B cell (primary cell): Measurements from ENCODE around the gene IGFN1. TPM values are rescaled to one million over a fixed set of nuclear protein-coding genes. Genes with fewer than 3 reads are reported as not detected.

Experiments
- ATAC-seq: fragments of 200-7000 bp; cut with Tn5 transposase; one replicate; pipeline ENCODE4 v1.10.0; 2021; ENCODE audit warnings: low read depth, mild to moderate bottlenecking, moderate number of reproducible peaks, moderate library complexity
- CTCF ChIA-PET: fragments of 350-600 bp; sonication (Branson Sonifier 250); formaldehyde crosslinking; loops from one replicate; lab custom pipeline; 2021; ENCODE audit warnings: antibody characterized with exemption, inconsistent platforms; lab: Charles Lee
- POLR2A ChIA-PET: fragments of 350-600 bp; sonication (Branson Sonifier 250); formaldehyde crosslinking; loops from one replicate; lab custom pipeline; 2021; ENCODE audit warnings: antibody characterized with exemption; lab: Charles Lee
- DNase-seq: peaks from one replicate; pipeline ENCODE4 v3.0.0; 2013
- H2AFZ ChIP-seq: 2 replicates; pipeline ENCODE4 v1.6.1; 2012; ENCODE audit warnings: mild to moderate bottlenecking, low read depth, low read length; ENCODE audit not compliant: insufficient read depth, poor library complexity, severe bottlenecking
- H3K27ac ChIP-seq, 2 donors: 1 replicate in 1 of 2; 2 replicates in 1 of 2; pipeline ENCODE4 v1.5.1; 2012 to 2013; ENCODE audit warnings: low read length in 2 of 2, mild to moderate bottlenecking in 2 of 2, moderate library complexity in 1 of 2
- H3K27me3 ChIP-seq, 4 experiments: fragments of 200-600 bp in 1 of 4; sonication (generic) in 1 of 4; replicated peaks in 1 of 4; 1 replicate in 2 of 4; 2 replicates in 2 of 4; pipeline versions ENCODE4 v1.6.1 to v1.7.0; 2013 to 2016; ENCODE audit warnings: low read length in 3 of 4, mild to moderate bottlenecking in 2 of 4, mixed read lengths in 1 of 4, moderate library complexity in 1 of 4; ENCODE audit not compliant: insufficient read depth in 4 of 4, control insufficient read depth in 3 of 4; ENCODE audit errors: control extremely low read depth in 1 of 4
- H3K36me3 ChIP-seq, 2 experiments: replicated peaks in 1 of 2; 1 replicate in 1 of 2; 2 replicates in 1 of 2; pipeline versions ENCODE4 v1.6.1 to v1.7.1; 2013; ENCODE audit warnings: low read length in 1 of 2; ENCODE audit not compliant: insufficient read depth in 2 of 2, control insufficient read depth in 1 of 2; ENCODE audit errors: control extremely low read depth in 1 of 2, extremely low read depth in 1 of 2
- H3K4me1 ChIP-seq, 2 donors: fragments of 200-600 bp in 1 of 2; sonication (generic) in 1 of 2; 1 replicate in 1 of 2; 2 replicates in 1 of 2; pipeline versions ENCODE4 v1.5.1 to v1.6.1; 2013 to 2017; ENCODE audit warnings: low read length in 2 of 2; ENCODE audit not compliant: control insufficient read depth in 2 of 2, insufficient read depth in 2 of 2
- H3K4me2 ChIP-seq: replicated peaks from 2 replicates; pipeline ENCODE3; 2012; ENCODE audit warnings: mild to moderate bottlenecking, low read depth, low read length; ENCODE audit not compliant: poor library complexity, severe bottlenecking
- H3K4me3 ChIP-seq, 5 experiments: fragments of 200-600 bp in 1 of 5; sonication (generic) in 1 of 5; 1 replicate in 3 of 5; 2 replicates in 2 of 5; pipeline versions ENCODE4 v1.5.1 to v1.7.0; 2011 to 2016; ENCODE audit warnings: low read length in 4 of 5, mild to moderate bottlenecking in 4 of 5, low read depth in 2 of 5, control low read depth in 1 of 5, moderate library complexity in 1 of 5; ENCODE audit not compliant: insufficient read depth in 1 of 5; ENCODE audit errors: control extremely low read depth in 1 of 5, extremely low read depth in 1 of 5
- H3K79me2 ChIP-seq: fragments of 200-600 bp; sonication (generic); one replicate; pipeline ENCODE4 v1.6.0; 2016; ENCODE audit warnings: low read length; ENCODE audit not compliant: control insufficient read depth, insufficient read depth
- H3K9ac ChIP-seq: fragments of 200-600 bp; sonication (generic); 2 replicates; pipeline ENCODE4 v1.6.1; 2017; ENCODE audit warnings: mild to moderate bottlenecking, low read length, moderate library complexity
- H3K9me3 ChIP-seq, 3 donors: one replicate each; pipeline versions ENCODE4 v1.6.1 to v1.7.1; 2013; ENCODE audit warnings: low read length in 2 of 3; ENCODE audit not compliant: control insufficient read depth in 2 of 3, insufficient read depth in 1 of 3; ENCODE audit errors: control extremely low read depth in 1 of 3
- H4K20me1 ChIP-seq: 2 replicates; pipeline ENCODE4 v1.6.0; 2012; ENCODE audit warnings: mild to moderate bottlenecking, low read length; ENCODE audit not compliant: insufficient read depth, control insufficient read depth, poor library complexity, severe bottlenecking
- H3K27ac Mint-ChIP-seq: one replicate; pipeline ENCODE4 v1.8.0; 2021; ENCODE audit warnings: mixed read lengths
- H3K27me3 Mint-ChIP-seq: one replicate; pipeline ENCODE4 v1.8.0; 2021; ENCODE audit warnings: mixed read lengths
- H3K4me1 Mint-ChIP-seq: one replicate; pipeline ENCODE4 v1.8.0; 2021; ENCODE audit warnings: mixed read lengths
- H3K4me3 Mint-ChIP-seq: one replicate; pipeline ENCODE4 v1.8.0; 2021; ENCODE audit warnings: mixed read lengths
- H3K9me3 Mint-ChIP-seq: one replicate; pipeline ENCODE4 v1.8.0; 2022; ENCODE audit warnings: mixed read lengths; ENCODE audit not compliant: insufficient read depth
- CTCF ChIP-seq: fragments of 200-600 bp; IDR thresholded peaks from one replicate; pipeline ENCODE4 v1.8.0; 2022; ENCODE audit warnings: antibody characterized with exemption, mild to moderate bottlenecking
- EZH2 ChIP-seq: IDR thresholded peaks from 2 replicates; pipeline ENCODE4 v1.6.1; 2012; ENCODE audit warnings: borderline replicate concordance, low read depth, mild to moderate bottlenecking, moderate library complexity, low read length; ENCODE audit not compliant: insufficient read depth, poor library complexity, severe bottlenecking
- WGBS: methylation state at CpG from one replicate; pipeline ENCODE4 v1.1.5; 2013; ENCODE audit warnings: missing lambda C conversion rate; ENCODE audit not compliant: insufficient coverage; 5-methylcytosine and 5-hydroxymethylcytosine counted together
- intact Hi-C: fragments of 100-400 bp; cut with micrococcal nuclease; formaldehyde crosslinking; loops from one replicate; pipeline ENCODE4 v1.10.0; 2022
- polyA plus RNA-seq: library from polyadenylated mRNA; depleted of rRNA; stranded (reverse); fragments of >200 nt; gene quantifications from 2 replicates; pipeline ENCODE4 v1.2.3, GENCODE V29; 2012
- total RNA-seq, 2 donors: library from RNA; stranded (reverse); fragments of 120-200 nt in 1 of 2; gene quantifications; 1 replicate in 1 of 2; 2 replicates in 1 of 2; pipeline versions ENCODE4 v1.2.3 to v1.2.4, GENCODE V29; 2013 to 2022

The IGFN1 gene
- total and polyA plus RNA-seq, 2 donors (not counting 1 experiment from before 2014, with no cell fraction given), result not detected

GRCh38 chr1:201212461-201213055 lies 21.9 kb downstream of the IGFN1 start:
- DNase-seq (no peak), ATAC-seq (no peak)
- POLR2A ChIA-PET, result no interaction called here
- no peaks in the 10 kb centered on the region for H3K4me1 ChIP-seq
- no peak overlapping the region for H3K9ac ChIP-seq
- no peaks in the 10 kb centered on the region for H4K20me1 ChIP-seq
- H3K27ac ChIP-seq, result no peak overlapping the region
- Mint-ChIP-seq H3K9me3 (no peaks in the 10 kb centered on the region), H3K4me3 (no peak overlapping the region), H3K4me1 (no peaks in the 10 kb centered on the region), H3K27me3 (peaks cover 37% of the 10 kb centered on the region), H3K27ac (no peak overlapping the region)
- intact Hi-C loops, result no loop called here
- TF ChIP-seq CTCF, result no peak
- TF ChIP-seq EZH2, result no peak
- H3K27me3 ChIP-seq, result peaks cover 0 to 2% (median 0%) of the 10 kb centered on the region in 4 experiments
- no peaks in the 10 kb centered on the region for H3K9me3 ChIP-seq
- 88% methylated on average over 8 of the region's 8 CpGs for WGBS
- H3K4me3 ChIP-seq, result no peak overlapping the region
- H3K36me3 ChIP-seq, result no peaks in the 10 kb centered on the region
- H2AFZ ChIP-seq, result no peak overlapping the region
- CTCF ChIA-PET, result no interaction called here
- H3K4me2 ChIP-seq, result no peak overlapping the region
- H3K79me2 ChIP-seq, result no peaks in the 10 kb centered on the region

- Histone ChIP-seq H3K4me2 (no peak overlapping the region), H4K20me1 (no peaks in the 10 kb centered on the region), H3K9ac (no peak overlapping the region), H3K79me2 (no peaks in the 10 kb centered on the region), H3K4me3 (no peak overlapping the region), H2AFZ (no peak overlapping the region), H3K27me3 (peaks cover 0 to 2% (median 0%) of the 10 kb centered on the region in 4 experiments), H3K36me3 (no peaks in the 10 kb centered on the region), H3K9me3 (no peaks in the 10 kb centered on the region), H3K27ac (no peak overlapping the region), H3K4me1 (no peaks in the 10 kb centered on the region)
- ChIA-PET POLR2A (no interaction called here), CTCF (no interaction called here)
- Mint-ChIP-seq H3K4me3 (no peak overlapping the region), H3K27me3 (peaks cover 31% of the 10 kb centered on the region), H3K9me3 (no peaks in the 10 kb centered on the region), H3K27ac (no peak overlapping the region), H3K4me1 (no peaks in the 10 kb centered on the region)
- intact Hi-C loops, result no loop called here
- ATAC-seq (no peak), DNase-seq (no peak)
- TF ChIP-seq EZH2 (no peak), CTCF (no peak)
- WGBS, result 83% methylated on average over 6 of the region's 6 CpGs
Measured at GRCh38 chr1:201213106-201213770, 22.6 kb downstream of the IGFN1 start.
